ENCODE data around the gene FASTKD3.

The FASTKD3 gene

GRCh38 chr5:7827610-7828009, 41.2 kb downstream of the FASTKD3 start:
- H3K23ac ChIP-seq (ENCODE audit: low read length) = no peak overlapping the region
- no peak overlapping the region for H4K5ac ChIP-seq (ENCODE audit: low read length)
- no peak for DNase-seq
- no peak overlapping the region for H2BK5ac ChIP-seq (ENCODE audit: low read length)
- H3K56ac ChIP-seq (ENCODE audit: low read length) = no peak overlapping the region
- no peak overlapping the region for H3K18ac ChIP-seq (ENCODE audit: low read length)
- H3K4me3 ChIP-seq (ENCODE audit: low read length) = no peak overlapping the region
- H3K36me3 ChIP-seq (ENCODE audit: control insufficient read depth, insufficient read depth, low read length) = peaks cover 4% of the 10 kb centered on the region
- no peak overlapping the region for H3K9ac ChIP-seq (ENCODE audit: low read length)
- no peak overlapping the region for H3K4ac ChIP-seq (ENCODE audit: low read depth, low read length)
- H4K8ac ChIP-seq (ENCODE audit: low read depth, low read length) = no peak overlapping the region
- no peaks in the 10 kb centered on the region for H3K79me1 ChIP-seq (ENCODE audit: low read length)
- H3K27me3 ChIP-seq (ENCODE audit: insufficient read depth, low read length, poor library complexity) = no peaks in the 10 kb centered on the region
- no peak overlapping the region for H2AK5ac ChIP-seq (ENCODE audit: low read length)
- no CpG with 5 or more reads among the region's 6 CpGs for WGBS (ENCODE audit: extremely low coverage, insufficient coverage, low lambda C conversion rate)
- no peak overlapping the region for H2BK120ac ChIP-seq (ENCODE audit: low read depth, low read length)
- H3K4me2 ChIP-seq (ENCODE audit: low read length) = no peak overlapping the region
- no peaks in the 10 kb centered on the region for H3K4me1 ChIP-seq (ENCODE audit: control insufficient read depth, low read depth, low read length)
- no peak overlapping the region for H3K27ac ChIP-seq (ENCODE audit: low read depth, low read length)
- no peak overlapping the region for H2BK15ac ChIP-seq (replicated peaks; ENCODE audit: low read depth)
- no peaks in the 10 kb centered on the region for H3K79me2 ChIP-seq (ENCODE audit: control insufficient read depth, insufficient read depth, low read length)

- Histone ChIP-seq H2AK5ac (ENCODE audit: low read length) (no peak overlapping the region), H3K79me2 (ENCODE audit: control insufficient read depth, insufficient read depth, low read length) (no peaks in the 10 kb centered on the region), H3K27ac (ENCODE audit: low read depth, low read length) (no peak overlapping the region), H3K23ac (ENCODE audit: low read length) (no peak overlapping the region), H3K4me3 (ENCODE audit: low read length) (no peak overlapping the region), H4K8ac (ENCODE audit: low read depth, low read length) (no peak overlapping the region), H3K27me3 (ENCODE audit: insufficient read depth, low read length, poor library complexity) (no peaks in the 10 kb centered on the region), H3K9ac (ENCODE audit: low read length) (no peak overlapping the region), H3K4ac (ENCODE audit: low read depth, low read length) (no peak overlapping the region), H3K79me1 (ENCODE audit: low read length) (no peaks in the 10 kb centered on the region), H3K56ac (ENCODE audit: low read length) (no peak overlapping the region), H3K18ac (ENCODE audit: low read length) (no peak overlapping the region), H3K4me1 (ENCODE audit: control insufficient read depth, low read depth, low read length) (no peaks in the 10 kb centered on the region), H4K5ac (ENCODE audit: low read length) (no peak overlapping the region), H3K4me2 (ENCODE audit: low read length) (no peak overlapping the region), H3K36me3 (ENCODE audit: control insufficient read depth, insufficient read depth, low read length) (peaks cover 7% of the 10 kb centered on the region), H2BK5ac (ENCODE audit: low read length) (no peak overlapping the region), H2BK15ac (replicated peaks; ENCODE audit: low read depth) (no peak overlapping the region), H2BK120ac (ENCODE audit: low read depth, low read length) (no peak overlapping the region)
- no peak for DNase-seq
- no CpG with 5 or more reads among the region's 11 CpGs for WGBS (ENCODE audit: extremely low coverage, insufficient coverage, low lambda C conversion rate)
Observed at GRCh38 chr5:7825630-7826029, 43.2 kb downstream of the FASTKD3 start.

GRCh38 chr5:7824995-7825394, 43.8 kb downstream of the FASTKD3 start:
- no peak overlapping the region for H3K4me3 ChIP-seq (ENCODE audit: low read length)
- no peak overlapping the region for H3K18ac ChIP-seq (ENCODE audit: low read length)
- no CpG with 5 or more reads among the region's 18 CpGs for WGBS (ENCODE audit: extremely low coverage, insufficient coverage, low lambda C conversion rate)
- H3K4me1 ChIP-seq (ENCODE audit: control insufficient read depth, low read depth, low read length) = no peaks in the 10 kb centered on the region
- H3K79me2 ChIP-seq (ENCODE audit: control insufficient read depth, insufficient read depth, low read length) = no peaks in the 10 kb centered on the region
- no peak overlapping the region for H3K27ac ChIP-seq (ENCODE audit: low read depth, low read length)
- no peak overlapping the region for H3K4ac ChIP-seq (ENCODE audit: low read depth, low read length)
- no peak overlapping the region for H2BK15ac ChIP-seq (replicated peaks; ENCODE audit: low read depth)
- no peak overlapping the region for H2BK5ac ChIP-seq (ENCODE audit: low read length)
- no peaks in the 10 kb centered on the region for H3K27me3 ChIP-seq (ENCODE audit: insufficient read depth, low read length, poor library complexity)
- no peak overlapping the region for H3K56ac ChIP-seq (ENCODE audit: low read length)
- no peak overlapping the region for H3K23ac ChIP-seq (ENCODE audit: low read length)
- no peak overlapping the region for H2AK5ac ChIP-seq (ENCODE audit: low read length)
- H2BK120ac ChIP-seq (ENCODE audit: low read depth, low read length) = no peak overlapping the region
- no peak overlapping the region for H4K8ac ChIP-seq (ENCODE audit: low read depth, low read length)
- DNase-seq = peak; percentile 10
- H4K5ac ChIP-seq (ENCODE audit: low read length) = no peak overlapping the region
- peaks cover 7% of the 10 kb centered on the region for H3K36me3 ChIP-seq (ENCODE audit: control insufficient read depth, insufficient read depth, low read length)
- H3K4me2 ChIP-seq (ENCODE audit: low read length) = no peak overlapping the region
- H3K9ac ChIP-seq (ENCODE audit: low read length) = no peak overlapping the region
- no peaks in the 10 kb centered on the region for H3K79me1 ChIP-seq (ENCODE audit: low read length)

GRCh38 chr5:7823594-7823993, 45.2 kb downstream of the FASTKD3 start:
- Histone ChIP-seq H4K8ac (ENCODE audit: low read depth, low read length) (no peak overlapping the region), H3K36me3 (ENCODE audit: control insufficient read depth, insufficient read depth, low read length) (peaks cover 7% of the 10 kb centered on the region), H3K4me3 (ENCODE audit: low read length) (no peak overlapping the region), H3K79me2 (ENCODE audit: control insufficient read depth, insufficient read depth, low read length) (no peaks in the 10 kb centered on the region), H3K9ac (ENCODE audit: low read length) (no peak overlapping the region), H3K27me3 (ENCODE audit: insufficient read depth, low read length, poor library complexity) (no peaks in the 10 kb centered on the region), H3K18ac (ENCODE audit: low read length) (no peak overlapping the region), H3K23ac (ENCODE audit: low read length) (no peak overlapping the region), H2AK5ac (ENCODE audit: low read length) (no peak overlapping the region), H3K4me2 (ENCODE audit: low read length) (no peak overlapping the region), H2BK5ac (ENCODE audit: low read length) (no peak overlapping the region), H4K5ac (ENCODE audit: low read length) (no peak overlapping the region), H2BK120ac (ENCODE audit: low read depth, low read length) (no peak overlapping the region), H3K4ac (ENCODE audit: low read depth, low read length) (no peak overlapping the region), H3K79me1 (ENCODE audit: low read length) (no peaks in the 10 kb centered on the region), H2BK15ac (replicated peaks; ENCODE audit: low read depth) (no peak overlapping the region), H3K4me1 (ENCODE audit: control insufficient read depth, low read depth, low read length) (no peaks in the 10 kb centered on the region), H3K27ac (ENCODE audit: low read depth, low read length) (no peak overlapping the region), H3K56ac (ENCODE audit: low read length) (no peak overlapping the region)
- DNase-seq = no peak
- WGBS (ENCODE audit: extremely low coverage, insufficient coverage, low lambda C conversion rate) = no CpG with 5 or more reads among the region's 8 CpGs

GRCh38 chr5:7822449-7822848, 46.4 kb downstream of the FASTKD3 start:
- WGBS (ENCODE audit: extremely low coverage, insufficient coverage, low lambda C conversion rate) = no CpG with 5 or more reads among the region's 3 CpGs
- Histone ChIP-seq H3K23ac (ENCODE audit: low read length) (no peak overlapping the region), H2BK15ac (replicated peaks; ENCODE audit: low read depth) (no peak overlapping the region), H3K18ac (ENCODE audit: low read length) (no peak overlapping the region), H2BK5ac (ENCODE audit: low read length) (no peak overlapping the region), H3K4me3 (ENCODE audit: low read length) (no peak overlapping the region), H3K4me2 (ENCODE audit: low read length) (no peak overlapping the region), H3K79me2 (ENCODE audit: control insufficient read depth, insufficient read depth, low read length) (no peaks in the 10 kb centered on the region), H3K27me3 (ENCODE audit: insufficient read depth, low read length, poor library complexity) (no peaks in the 10 kb centered on the region), H3K9ac (ENCODE audit: low read length) (no peak overlapping the region), H3K4me1 (ENCODE audit: control insufficient read depth, low read depth, low read length) (no peaks in the 10 kb centered on the region), H4K5ac (ENCODE audit: low read length) (no peak overlapping the region), H3K4ac (ENCODE audit: low read depth, low read length) (no peak overlapping the region), H2BK120ac (ENCODE audit: low read depth, low read length) (no peak overlapping the region), H3K79me1 (ENCODE audit: low read length) (no peaks in the 10 kb centered on the region), H3K36me3 (ENCODE audit: control insufficient read depth, insufficient read depth, low read length) (peaks cover 7% of the 10 kb centered on the region), H3K56ac (ENCODE audit: low read length) (no peak overlapping the region), H4K8ac (ENCODE audit: low read depth, low read length) (no peak overlapping the region), H3K27ac (ENCODE audit: low read depth, low read length) (no peak overlapping the region), H2AK5ac (ENCODE audit: low read length) (no peak overlapping the region)
- no peak for DNase-seq

- H2AK5ac ChIP-seq (ENCODE audit: low read length) = no peak overlapping the region
- H3K4me3 ChIP-seq (ENCODE audit: low read length) = no peak overlapping the region
- DNase-seq = no peak
- H3K36me3 ChIP-seq (ENCODE audit: control insufficient read depth, insufficient read depth, low read length) = no peaks in the 10 kb centered on the region
- H2BK15ac ChIP-seq (replicated peaks; ENCODE audit: low read depth) = no peak overlapping the region
- no CpG with 5 or more reads among the region's 9 CpGs for WGBS (ENCODE audit: extremely low coverage, insufficient coverage, low lambda C conversion rate)
- no peaks in the 10 kb centered on the region for H3K27me3 ChIP-seq (ENCODE audit: insufficient read depth, low read length, poor library complexity)
- peaks cover 2% of the 10 kb centered on the region for H3K4me1 ChIP-seq (ENCODE audit: control insufficient read depth, low read depth, low read length)
- H2BK5ac ChIP-seq (ENCODE audit: low read length) = no peak overlapping the region
- H3K79me1 ChIP-seq (ENCODE audit: low read length) = no peaks in the 10 kb centered on the region
- H3K23ac ChIP-seq (ENCODE audit: low read length) = no peak overlapping the region
- H3K4ac ChIP-seq (ENCODE audit: low read depth, low read length) = no peak overlapping the region
- no peaks in the 10 kb centered on the region for H3K79me2 ChIP-seq (ENCODE audit: control insufficient read depth, insufficient read depth, low read length)
- H3K4me2 ChIP-seq (ENCODE audit: low read length) = no peak overlapping the region
- no peak overlapping the region for H3K9ac ChIP-seq (ENCODE audit: low read length)
- no peak overlapping the region for H4K5ac ChIP-seq (ENCODE audit: low read length)
- no peak overlapping the region for H4K8ac ChIP-seq (ENCODE audit: low read depth, low read length)
- no peak overlapping the region for H3K27ac ChIP-seq (ENCODE audit: low read depth, low read length)
- no peak overlapping the region for H2BK120ac ChIP-seq (ENCODE audit: low read depth, low read length)
- no peak overlapping the region for H3K56ac ChIP-seq (ENCODE audit: low read length)
- no peak overlapping the region for H3K18ac ChIP-seq (ENCODE audit: low read length)
Observed at GRCh38 chr5:7816535-7816901, 52.3 kb downstream of the FASTKD3 start.

All from mesendoderm (in vitro differentiated cells).